Kidney glomerular epithelial cell (primary cell): ENCODE measurements around the gene FXYD4.
"Not testable (repeated sequence)": the region's sequence is repeated elsewhere in the genome, so short reads cannot be mapped to it uniquely, and the experiment has no call there.

Source experiments
- DNase-seq: peaks from one replicate; lab custom pipeline; 2025; lab: John Stamatoyannopoulos, UW

The FXYD4 gene

DNA sequence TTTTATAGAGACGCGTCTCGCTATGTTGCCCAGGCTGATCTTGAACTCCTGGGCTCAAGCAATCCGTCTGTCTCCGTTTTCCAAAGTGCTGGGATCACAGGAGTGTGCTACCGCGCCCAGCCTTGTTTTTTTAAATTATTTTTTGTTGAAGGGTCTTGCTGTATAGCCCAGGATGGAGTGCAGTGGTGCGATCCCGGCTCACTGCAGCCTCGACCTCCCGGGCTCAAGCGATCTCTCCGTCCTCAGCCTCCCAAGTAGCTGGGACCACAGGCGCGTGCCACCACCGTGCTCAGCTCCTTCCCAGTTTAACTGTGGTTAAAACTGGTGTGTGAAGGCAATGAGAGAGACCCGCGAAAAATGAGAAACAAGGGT, 48.5 kb downstream of the FXYD4 start:
- no peak for DNase-seq

DNA sequence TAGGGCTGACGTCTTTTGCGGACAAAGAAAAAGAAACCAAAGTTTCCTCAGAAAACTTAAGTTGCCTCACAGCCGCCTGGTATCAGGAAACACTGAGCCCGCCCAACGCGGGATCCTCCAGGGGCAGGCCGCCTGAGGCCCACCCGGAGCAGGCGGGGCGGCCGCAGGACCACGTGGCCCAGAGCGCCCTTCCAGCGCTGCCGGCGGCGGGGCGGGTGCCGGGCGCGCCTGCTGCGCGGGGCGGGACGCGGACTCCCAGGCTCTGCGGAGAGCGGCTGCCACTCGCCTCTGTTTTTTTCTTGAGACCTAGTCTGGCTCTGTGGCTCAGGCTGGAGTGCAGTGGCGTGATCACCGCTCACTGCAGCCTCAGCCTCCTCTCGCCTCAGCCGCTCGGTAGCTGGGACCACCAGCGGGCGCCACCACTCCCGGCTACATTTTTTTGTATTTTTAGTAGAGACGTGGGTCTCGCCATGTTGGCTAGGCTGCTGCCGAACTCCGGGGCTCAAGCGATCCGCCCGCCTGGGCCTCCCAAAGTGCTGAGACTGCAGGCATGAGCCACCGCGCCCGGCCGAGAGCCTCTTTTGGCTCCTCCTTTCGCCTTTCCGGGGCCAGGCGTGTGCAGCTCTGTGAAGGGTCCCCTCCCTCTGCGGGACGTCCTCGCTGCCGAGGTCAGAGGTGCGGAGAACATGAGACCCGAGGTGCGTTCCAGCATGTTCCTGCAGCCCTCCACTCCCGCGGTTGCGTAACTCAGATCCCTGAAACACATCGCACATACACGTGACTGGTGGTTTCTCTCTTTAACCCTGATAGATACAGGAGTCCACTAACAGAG, 49.1 kb downstream of the FXYD4 start:
- peak; percentile 45 for DNase-seq

DNA sequence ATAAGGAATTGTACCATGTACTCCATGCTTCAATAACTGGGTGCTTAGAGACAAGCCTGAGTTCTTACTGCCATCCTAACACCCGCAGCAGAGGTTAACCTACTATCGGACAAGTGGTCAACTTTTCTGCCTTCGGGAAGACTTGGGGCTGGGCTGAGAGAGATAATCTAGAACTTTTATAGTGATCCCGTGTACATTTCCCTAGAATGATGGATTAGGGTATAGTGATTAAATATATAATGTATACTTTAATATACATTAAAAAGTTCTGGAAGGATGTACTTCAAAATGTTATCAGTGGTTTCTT, 49.7 kb downstream of the FXYD4 start:
- DNase-seq = no peak

DNA sequence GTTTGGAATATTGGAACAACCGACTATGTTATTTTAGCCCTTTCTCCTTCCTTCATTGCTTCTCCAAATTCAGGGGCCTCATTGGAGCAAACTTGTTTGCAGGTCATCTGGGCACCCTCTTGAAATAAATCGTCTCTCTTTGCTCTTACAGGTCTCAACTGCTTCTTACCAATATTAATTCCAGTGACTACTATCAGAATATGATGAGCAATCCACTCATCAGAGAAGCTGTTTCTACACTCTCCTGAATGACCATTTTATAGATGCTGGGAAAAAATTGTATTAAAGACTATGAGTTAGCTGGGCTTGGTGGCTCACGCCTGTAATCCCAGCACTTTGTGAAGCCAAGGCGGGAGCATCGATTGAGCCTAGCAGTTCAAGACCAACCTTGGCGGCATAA, 50.1 kb downstream of the FXYD4 start:
- DNase-seq = no peak

DNA sequence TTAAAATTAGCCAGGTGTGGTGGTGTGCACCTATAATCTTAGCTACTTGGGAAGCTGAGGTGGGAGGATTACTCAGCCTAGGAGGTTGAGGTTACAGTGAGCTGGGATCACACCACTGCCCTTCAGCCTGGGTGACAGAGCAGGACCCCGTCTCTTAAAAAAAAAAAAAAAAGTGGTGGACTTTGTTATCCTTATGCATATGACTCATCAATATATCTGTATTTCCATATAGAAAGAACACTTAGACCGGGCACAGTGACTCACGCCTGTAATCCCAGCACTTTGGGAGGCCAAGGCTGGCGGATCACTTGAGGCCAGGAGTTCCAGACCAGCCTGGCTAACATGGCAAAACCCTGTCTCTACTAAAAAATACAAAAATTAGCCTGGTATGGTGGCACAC, 50.5 kb downstream of the FXYD4 start:
- DNase-seq = not testable (repeated sequence)

DNA sequence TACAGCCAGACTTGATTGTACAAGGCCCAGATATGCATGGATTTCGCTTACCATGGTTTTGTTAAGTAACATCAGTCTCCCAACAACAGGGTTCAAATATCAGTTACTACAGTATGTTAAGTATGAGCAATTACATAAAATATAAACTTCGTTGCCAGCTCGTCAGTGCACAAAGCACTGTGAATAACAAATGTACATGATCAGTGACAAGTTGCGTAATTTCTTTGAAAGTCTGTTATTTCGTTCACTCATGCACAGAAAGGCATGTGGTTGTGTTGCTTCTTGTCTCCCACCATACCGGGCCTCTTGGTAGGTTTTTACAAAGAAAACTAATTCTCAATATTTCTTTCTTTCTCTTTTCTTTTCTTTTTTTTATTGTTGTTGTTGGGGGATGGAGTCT, 53.0 kb downstream of the FXYD4 start:
- no peak for DNase-seq
